Pancreas (tissue), 10 donors: ENCODE measurements around the gene TMEM233. TPM values are rescaled to one million over a fixed set of nuclear protein-coding genes. Genes with fewer than 3 reads are reported as not detected.

Source experiments
- ATAC-seq, 4 donors: fragments of 200-7000 bp; cut with Tn5 transposase; one replicate each; pipeline versions ENCODE4 v1.8.0 to v1.9.1; 2020; ENCODE audit warnings: mild to moderate bottlenecking in 4 of 4, moderate library complexity in 4 of 4
- DNase-seq, 6 donors: peaks; one replicate each; pipeline ENCODE4 v3.0.0-alpha.2; 2020
- FAIRE-seq: peaks from 2 replicates; lab custom pipeline; 2012; peaks lifted over from hg19 to GRCh38; lab: Jason Lieb, UNC
- H3K27ac ChIP-seq, 4 donors: fragments of 200-600 bp; sonication (generic); 1 replicate in 3 of 4; 2 replicates in 1 of 4; pipeline versions ENCODE4 v1.5.0 to v1.8.0; 2020
- H3K27me3 ChIP-seq, 4 donors: fragments of 200-600 bp; one replicate each; pipeline ENCODE4 v1.8.0; 2021
- H3K36me3 ChIP-seq, 3 donors: fragments of 200-600 bp; sonication (generic) in 1 of 3; one replicate each; pipeline versions ENCODE4 v1.5.0 to v1.8.0; 2020 to 2021
- H3K4me1 ChIP-seq, 3 donors: fragments of 200-600 bp; one replicate each; pipeline ENCODE4 v1.8.0; 2021
- H3K4me3 ChIP-seq, 4 donors: fragments of 200-600 bp; sonication (generic) in 2 of 4; one replicate each; pipeline versions ENCODE4 v1.5.0 to v1.8.0; 2020 to 2021
- H3K9me3 ChIP-seq, 4 donors: fragments of 200-600 bp; one replicate each; pipeline ENCODE4 v1.8.0; 2021
- CTCF ChIP-seq, 4 donors: fragments of 200-600 bp; sonication (generic) in 3 of 4; IDR thresholded peaks; one replicate each; pipeline versions ENCODE4 v1.5.0 to v1.8.0; 2021; ENCODE audit warnings: antibody characterized with exemption in 4 of 4
- WGBS, 2 donors: extraction: QIAGEN DNeasy Blood & Tissue Kit; methylation state at CpG; one replicate each; pipeline ENCODE4 v1.1.7; 2013; 5-methylcytosine and 5-hydroxymethylcytosine counted together
- intact Hi-C, 3 donors: fragments of 100-400 bp; cut with DNase I; formaldehyde crosslinking; loops; one replicate each; pipeline versions ENCODE4 v1.11.1 to v1.14.2; 2022
- polyA plus RNA-seq, 2 donors: library from polyadenylated mRNA; stranded (reverse); fragments of 200-250 nt; gene quantifications; one replicate each; pipeline ENCODE4 v1.2.3, GENCODE V29; 2013
- total RNA-seq, 6 donors: library from RNA; stranded (reverse); fragmentation: NEBNext Ultra II Directional in 4 of 6; extraction: Animal tissue kit (Norgen Biotek cat#: 25700) in 4 of 6; gene quantifications; one replicate each; pipeline versions ENCODE4 v1.2.1 to v1.2.4, GENCODE V29; 2021 to 2023
- donor health status: healthy with polysubstance abuse.
- donor health status: DM: no; HTN: no; CAD: no; lungs with moderate emphysema.
- donor health status: DM: no; HTN: no; CAD: no.
- donor health status: control.
- donor health status: control.
- donor health status: Bipolar disorder and iron deficiency.
- donor health status: DM: yes; HTN: yes; CAD: no.
- donor health status: DM: no; HTN: no; CAD: no.
- donor health status: DM: no; HTN: no; CAD: no.
- donor health status: DM: yes; HTN: yes; CAD: no.

Gene TMEM233
- total and polyA plus RNA-seq, 8 donors = 0.05 to 0.52 (median 0.07) TPM; not detected in 2

- no peaks in the 10 kb centered on the region for H3K9me3 ChIP-seq
- FAIRE-seq (no peak), DNase-seq (no peak), ATAC-seq (no peak)
- H3K27me3 ChIP-seq = no peaks in the 10 kb centered on the region
- no peak for TF ChIP-seq CTCF (IDR thresholded peaks at IDR 0.05)
- WGBS, 2 donors = 62 to 66% methylated on average over 7 of the region's 7 CpGs
- no peaks in the 10 kb centered on the region for H3K36me3 ChIP-seq
- no peak overlapping the region for H3K27ac ChIP-seq
- H3K4me1 ChIP-seq = no peaks in the 10 kb centered on the region
- intact Hi-C loops = no loop called here
- no peak overlapping the region for H3K4me3 ChIP-seq
These were observed 8.5 kb downstream of the TMEM233 start for GRCh38 chr12:119601877-119602733.

- ATAC-seq (no peak), DNase-seq (no peak), FAIRE-seq (no peak)
- intact Hi-C loops = no loop called here
- Histone ChIP-seq H3K4me3 (no peak overlapping the region), H3K9me3 (no peaks in the 10 kb centered on the region), H3K4me1 (no peaks in the 10 kb centered on the region), H3K27ac (no peak overlapping the region), H3K27me3 (no peaks in the 10 kb centered on the region), H3K36me3 (no peaks in the 10 kb centered on the region)
- 78 to 86% methylated on average over 4 of the region's 4 CpGs for WGBS, 2 donors
- no peak for TF ChIP-seq CTCF (IDR thresholded peaks at IDR 0.05)
These were observed 9.1 kb downstream of the TMEM233 start for GRCh38 chr12:119602734-119603094.

- intact Hi-C loops = no loop called here
- FAIRE-seq = no peak
These were observed 10.2 kb downstream of the TMEM233 start for GRCh38 chr12:119603767-119604166.

GRCh38 chr12:119609358-119609757, 15.8 kb downstream of the TMEM233 start:
- H3K27ac ChIP-seq = no peak overlapping the region
- no peak for TF ChIP-seq CTCF (IDR thresholded peaks at IDR 0.05)
- no peaks in the 10 kb centered on the region for H3K36me3 ChIP-seq

More at GRCh38 chr12:119603767-119604166, 10.2 kb downstream of the TMEM233 start:
- TF ChIP-seq CTCF (IDR thresholded peaks at IDR 0.05) = no peak
- no peak overlapping the region for H3K27ac ChIP-seq
- H3K4me3 ChIP-seq = no peak overlapping the region
- H3K4me1 ChIP-seq = no peaks in the 10 kb centered on the region
- ATAC-seq (peak in 1 of 4 donors; percentile 26), DNase-seq (no peak)
- no peaks in the 10 kb centered on the region for H3K36me3 ChIP-seq
- WGBS, 2 donors = 12 to 18% methylated on average over 2 of the region's 2 CpGs
- H3K9me3 ChIP-seq = no peaks in the 10 kb centered on the region
- H3K27me3 ChIP-seq = no peaks in the 10 kb centered on the region

More at GRCh38 chr12:119609358-119609757, 15.8 kb downstream of the TMEM233 start:
- FAIRE-seq (no peak), ATAC-seq (no peak), DNase-seq (no peak)
- Histone ChIP-seq H3K4me1 (no peaks in the 10 kb centered on the region), H3K9me3 (no peaks in the 10 kb centered on the region), H3K27me3 (no peaks in the 10 kb centered on the region), H3K4me3 (no peak overlapping the region)
- intact Hi-C loops = no loop called here
- WGBS, 2 donors = 50 to 63% methylated on average over 3 of the region's 3 CpGs
